ENCODE measurements around the gene FLG2. TPM values are rescaled to one million over a fixed set of nuclear protein-coding genes. Genes with fewer than 3 reads are reported as not detected.
A peak's percentile ranks its signal among the peaks of the same experiment; 100 is the strongest.

Gene FLG2
- total RNA-seq, 1 donor from 2014 or later = not detected

DNA sequence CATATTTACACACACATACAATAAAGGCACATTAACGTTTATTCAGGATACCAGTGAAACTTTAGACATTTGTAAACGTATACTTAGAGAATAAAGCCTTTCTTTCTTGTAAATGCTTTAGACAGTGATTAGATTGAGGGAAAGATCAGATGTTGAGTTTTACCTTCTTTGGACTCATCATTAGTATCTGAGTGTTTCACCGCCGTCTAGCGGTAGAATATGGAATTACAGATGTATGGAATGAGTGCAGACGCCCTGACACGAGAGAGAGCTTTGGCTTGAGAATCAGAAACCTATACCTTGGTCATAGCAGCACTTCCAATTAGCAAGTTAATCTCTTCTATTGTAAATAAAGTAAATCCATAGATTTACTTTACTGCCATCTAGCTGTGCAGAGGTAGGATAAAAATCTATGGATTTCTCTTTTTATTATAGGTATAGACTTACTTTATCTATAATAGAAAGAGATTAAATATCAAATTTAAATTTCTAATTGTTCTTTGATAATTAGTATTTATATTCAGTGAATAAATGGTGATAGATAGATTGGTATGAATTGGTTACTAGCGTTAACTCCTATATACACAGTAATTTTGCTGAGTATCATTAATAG, 12.6 kb downstream of the FLG2 start:
- Mint-ChIP-seq H3K9me3 (ENCODE audit: low read depth) (peaks cover 38% of the 10 kb centered on the region), H3K36me3 (ENCODE audit: insufficient read depth) (no peaks in the 10 kb centered on the region), H3K27ac (no peak overlapping the region), H3K4me3 (ENCODE audit: low read depth) (no peak overlapping the region), H3K4me1 (ENCODE audit: low read depth) (no peaks in the 10 kb centered on the region), H3K27me3 (no peaks in the 10 kb centered on the region)
- no peak for DNase-seq (ENCODE audit: low spot score, unreplicated experiment)
- TF ChIP-seq, protein P1, sequence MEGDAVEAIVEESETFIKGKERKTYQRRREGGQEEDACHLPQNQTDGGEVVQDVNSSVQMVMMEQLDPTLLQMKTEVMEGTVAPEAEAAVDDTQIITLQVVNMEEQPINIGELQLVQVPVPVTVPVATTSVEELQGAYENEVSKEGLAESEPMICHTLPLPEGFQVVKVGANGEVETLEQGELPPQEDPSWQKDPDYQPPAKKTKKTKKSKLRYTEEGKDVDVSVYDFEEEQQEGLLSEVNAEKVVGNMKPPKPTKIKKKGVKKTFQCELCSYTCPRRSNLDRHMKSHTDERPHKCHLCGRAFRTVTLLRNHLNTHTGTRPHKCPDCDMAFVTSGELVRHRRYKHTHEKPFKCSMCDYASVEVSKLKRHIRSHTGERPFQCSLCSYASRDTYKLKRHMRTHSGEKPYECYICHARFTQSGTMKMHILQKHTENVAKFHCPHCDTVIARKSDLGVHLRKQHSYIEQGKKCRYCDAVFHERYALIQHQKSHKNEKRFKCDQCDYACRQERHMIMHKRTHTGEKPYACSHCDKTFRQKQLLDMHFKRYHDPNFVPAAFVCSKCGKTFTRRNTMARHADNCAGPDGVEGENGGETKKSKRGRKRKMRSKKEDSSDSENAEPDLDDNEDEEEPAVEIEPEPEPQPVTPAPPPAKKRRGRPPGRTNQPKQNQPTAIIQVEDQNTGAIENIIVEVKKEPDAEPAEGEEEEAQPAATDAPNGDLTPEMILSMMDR (IDR thresholded peaks at IDR 0.05; ENCODE audit: unreplicated experiment) = peak; percentile 23

DNA sequence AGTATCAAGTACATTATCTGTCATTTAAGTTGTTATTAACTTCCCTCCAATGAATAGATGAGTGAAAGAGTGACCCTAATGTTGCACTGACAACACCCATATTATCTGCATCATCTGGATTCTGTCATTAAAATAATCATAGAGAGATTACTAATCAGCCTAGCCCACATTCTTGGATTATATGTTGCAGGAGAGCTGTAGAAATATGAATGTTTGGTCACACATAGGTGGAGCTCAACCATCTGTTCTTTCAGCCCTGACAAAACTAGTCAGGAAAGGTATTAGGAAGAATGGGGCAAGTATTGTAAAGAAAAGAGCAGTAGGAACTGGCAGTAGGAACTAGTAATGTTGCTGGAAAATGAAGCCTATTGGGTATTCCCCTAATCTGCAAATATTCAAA, 15.4 kb downstream of the FLG2 start:
- no peak overlapping the region for H3K4me3 Mint-ChIP-seq (ENCODE audit: low read depth)
- H3K36me3 Mint-ChIP-seq (ENCODE audit: insufficient read depth) = no peaks in the 10 kb centered on the region

DNA sequence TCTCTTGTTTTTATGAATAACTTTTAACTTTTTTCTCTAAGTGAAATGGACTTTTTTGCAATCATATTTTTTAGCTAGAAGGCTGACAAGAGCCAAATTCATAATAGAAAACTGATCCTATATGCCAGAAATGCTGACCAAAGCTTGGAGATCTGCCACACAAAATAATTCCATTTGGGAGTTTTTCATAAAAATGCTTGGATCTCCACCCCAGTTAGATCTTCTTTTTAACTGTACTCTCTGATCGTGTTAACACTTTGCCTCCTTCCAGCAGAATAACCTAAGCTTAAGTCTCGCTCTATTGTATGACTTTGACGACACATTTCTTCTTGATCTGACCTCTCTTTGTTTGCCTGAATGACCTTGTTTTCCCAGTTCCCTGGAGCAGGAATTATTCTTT, 16.8 kb downstream of the FLG2 start:
- no peaks in the 10 kb centered on the region for H3K27me3 Mint-ChIP-seq
- no peak overlapping the region for H3K4me3 Mint-ChIP-seq (ENCODE audit: low read depth)
- DNase-seq (ENCODE audit: low spot score, unreplicated experiment) = no peak
- no peaks in the 10 kb centered on the region for H3K4me1 Mint-ChIP-seq (ENCODE audit: low read depth)
- H3K36me3 Mint-ChIP-seq (ENCODE audit: insufficient read depth) = no peaks in the 10 kb centered on the region
- no peak overlapping the region for H3K27ac Mint-ChIP-seq
- TF ChIP-seq, protein P1 (IDR thresholded peaks at IDR 0.05; ENCODE audit: unreplicated experiment) = no peak
- peaks cover 50% of the 10 kb centered on the region for H3K9me3 Mint-ChIP-seq (ENCODE audit: low read depth)

More for the DNA sequence above, 15.4 kb downstream of the FLG2 start:
- TF ChIP-seq, protein P1 (IDR thresholded peaks at IDR 0.05; ENCODE audit: unreplicated experiment) = no peak
- peaks cover 52% of the 10 kb centered on the region for H3K9me3 Mint-ChIP-seq (ENCODE audit: low read depth)
- H3K4me1 Mint-ChIP-seq (ENCODE audit: low read depth) = no peaks in the 10 kb centered on the region
- no peak overlapping the region for H3K27ac Mint-ChIP-seq
- DNase-seq (ENCODE audit: low spot score, unreplicated experiment) = no peak
- no peaks in the 10 kb centered on the region for H3K27me3 Mint-ChIP-seq

DNA sequence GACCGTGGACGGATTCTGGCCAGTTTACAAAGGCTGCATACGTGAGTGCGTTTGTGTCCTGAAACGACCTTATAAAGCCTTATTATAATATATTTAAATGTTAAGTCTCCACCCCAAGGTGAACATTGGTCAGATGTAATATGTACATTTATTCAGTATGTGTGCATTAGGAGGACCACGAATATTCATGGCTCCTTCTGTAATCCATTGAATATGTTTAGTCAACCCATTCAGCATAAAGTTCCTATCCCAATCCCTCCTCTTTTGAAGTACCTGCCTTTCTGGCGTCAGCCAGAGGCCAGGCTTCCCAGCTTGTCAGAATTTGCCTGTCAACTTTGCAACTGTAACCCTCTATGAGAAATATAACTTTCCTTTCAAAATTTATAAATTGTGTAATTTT, 24.4 kb downstream of the FLG2 start:
- Mint-ChIP-seq H3K9me3 (ENCODE audit: low read depth) (peaks cover 49% of the 10 kb centered on the region), H3K27ac (no peak overlapping the region), H3K4me3 (ENCODE audit: low read depth) (no peak overlapping the region), H3K4me1 (ENCODE audit: low read depth) (no peaks in the 10 kb centered on the region), H3K27me3 (no peaks in the 10 kb centered on the region), H3K36me3 (ENCODE audit: insufficient read depth) (no peaks in the 10 kb centered on the region)
- TF ChIP-seq, protein P1 (IDR thresholded peaks at IDR 0.05; ENCODE audit: unreplicated experiment) = no peak
- no peak for DNase-seq (ENCODE audit: low spot score, unreplicated experiment)

DNA sequence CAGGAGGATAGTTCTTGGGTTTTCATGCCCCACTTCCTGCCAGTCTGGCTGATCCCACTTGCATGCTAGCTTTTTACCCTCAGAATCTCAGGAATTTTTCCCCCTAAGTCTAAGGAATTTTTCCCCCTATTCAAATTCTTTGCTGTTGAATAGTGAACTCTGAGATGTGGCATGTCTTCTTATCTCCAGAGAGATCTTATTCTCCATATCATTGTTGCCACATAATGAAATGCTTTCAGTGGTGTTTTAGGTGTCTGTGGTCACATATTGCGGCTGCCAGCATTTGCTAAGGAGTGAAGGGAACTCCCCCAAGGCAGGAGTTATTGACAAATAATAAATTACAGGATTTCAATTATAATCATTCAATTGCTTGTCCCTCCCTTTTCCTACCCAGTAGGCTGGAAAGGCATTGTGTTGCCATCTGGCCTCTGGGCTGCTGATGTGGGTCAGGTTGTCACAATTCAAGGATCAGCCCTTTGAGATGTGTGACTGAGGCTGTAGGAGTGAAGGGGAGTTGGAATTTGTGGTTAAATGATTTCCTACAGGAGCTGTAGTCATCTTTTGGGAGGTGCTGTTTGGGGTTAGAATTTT, 30.9 kb downstream of the FLG2 start:
- H3K27ac Mint-ChIP-seq = no peak overlapping the region
- no peaks in the 10 kb centered on the region for H3K4me1 Mint-ChIP-seq (ENCODE audit: low read depth)
- peaks cover 43% of the 10 kb centered on the region for H3K9me3 Mint-ChIP-seq (ENCODE audit: low read depth)
- no peaks in the 10 kb centered on the region for H3K36me3 Mint-ChIP-seq (ENCODE audit: insufficient read depth)
- no peak for DNase-seq (ENCODE audit: low spot score, unreplicated experiment)
- H3K27me3 Mint-ChIP-seq = no peaks in the 10 kb centered on the region
- no peak overlapping the region for H3K4me3 Mint-ChIP-seq (ENCODE audit: low read depth)
- TF ChIP-seq, protein P1 (IDR thresholded peaks at IDR 0.05; ENCODE audit: unreplicated experiment) = no peak
